Thyroid gland (tissue), 4 donors: Measurements from ENCODE around the gene GCC2. TPM values are rescaled to one million over a fixed set of nuclear protein-coding genes. Genes with fewer than 3 reads are reported as not detected.

Experiments used
- DNase-seq, 2 donors: peaks; one replicate each; pipeline ENCODE4 v3.0.0-alpha.2; 2019
- H3K27ac ChIP-seq, 3 donors: fragments of 200-600 bp; sonication (generic); 1 replicate in 2 of 3; 2 replicates in 1 of 3; pipeline ENCODE4 v1.5.1; 2016 to 2019; ENCODE audit warnings: mild to moderate bottlenecking in 1 of 3, moderate library complexity in 1 of 3
- H3K27me3 ChIP-seq: fragments of 200-600 bp; sonication (generic); one replicate; pipeline ENCODE4 v1.5.1; 2019
- H3K36me3 ChIP-seq, 2 donors: fragments of 200-600 bp; sonication (generic); one replicate each; pipeline ENCODE4 v1.5.1; 2016 to 2019
- H3K4me1 ChIP-seq, 2 donors: fragments of 200-600 bp; sonication (generic); one replicate each; pipeline ENCODE4 v1.5.1; 2017 to 2019
- H3K4me3 ChIP-seq, 3 donors: fragments of 200-600 bp; sonication (generic); replicated peaks in 1 of 3; 1 replicate in 2 of 3; 2 replicates in 1 of 3; pipeline ENCODE4 v1.5.1; 2016; ENCODE audit warnings: mild to moderate bottlenecking in 1 of 3
- H3K9me3 ChIP-seq: fragments of 200-600 bp; sonication (generic); one replicate; pipeline ENCODE4 v1.5.1; 2017
- POLR2A ChIP-seq, 2 donors: fragments of 450-650 bp; IDR thresholded peaks; one replicate each; pipeline ENCODE4 v1.6.1; 2017; ENCODE audit warnings: antibody characterized with exemption in 2 of 2, mild to moderate bottlenecking in 2 of 2, moderate library complexity in 1 of 2
- WGBS, 2 donors: methylation state at CpG; one replicate each; pipeline ENCODE4 v1.1.5; 2017; 5-methylcytosine and 5-hydroxymethylcytosine counted together
- intact Hi-C: fragments of 100-400 bp; cut with DNase I; formaldehyde crosslinking; loops from one replicate; pipeline ENCODE4 v1.15.1; 2023
- total RNA-seq, 4 donors: library from RNA; depleted of rRNA; stranded (reverse); fragments of >200 nt; gene quantifications; one replicate each; pipeline ENCODE4 v1.2.3, GENCODE V29; 2016
- TF ChIP-seq, protein P1 (sequence below), 6 experiments: fragments of 200-600 bp in 3 of 6; fragments of 450-650 bp in 3 of 6; sonication (generic) in 3 of 6; IDR thresholded peaks; one replicate each; pipeline ENCODE4 v1.5.1; 2016 to 2019; ENCODE audit warnings: antibody characterized with exemption in 6 of 6, mild to moderate bottlenecking in 2 of 6, inconsistent platforms in 1 of 6, moderate library complexity in 1 of 6

GCC2 gene
- total RNA-seq, 4 donors from 2014 or later = 41.4 to 59.4 (median 54.0) TPM

DNA sequence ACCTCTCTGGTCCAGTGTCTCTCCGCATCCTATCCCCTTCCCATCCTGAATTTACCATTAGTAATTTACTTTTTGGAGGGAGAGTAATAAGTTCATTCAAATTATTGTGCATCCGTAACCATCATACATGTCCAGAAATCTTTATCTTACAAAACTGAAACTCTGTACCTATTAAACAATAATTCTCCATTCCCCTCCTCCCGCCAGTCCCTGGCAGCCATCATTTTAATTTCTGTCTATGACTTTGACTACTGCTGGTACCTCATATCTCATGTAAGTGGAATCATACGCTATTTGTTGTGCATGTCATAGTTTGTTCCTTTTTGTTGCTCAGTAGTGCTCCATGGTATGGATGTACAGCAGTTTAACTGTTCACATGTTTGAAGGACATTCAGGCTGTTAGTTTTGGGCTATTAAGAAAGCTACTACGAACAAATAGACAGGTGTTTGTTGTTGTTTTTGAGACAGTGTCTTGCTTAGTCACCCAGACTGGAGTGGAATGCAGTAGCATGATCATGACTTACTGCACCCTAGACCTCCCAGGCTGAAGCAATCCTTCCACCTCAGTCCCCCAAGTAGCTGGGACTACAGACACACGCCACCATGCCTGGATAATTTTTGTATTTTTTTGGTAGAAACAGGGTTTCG, 87.3 kb downstream of the GCC2 start:
- TF ChIP-seq POLR2A (IDR thresholded peaks at IDR 0.05) = no peak
- TF ChIP-seq, protein P1, sequence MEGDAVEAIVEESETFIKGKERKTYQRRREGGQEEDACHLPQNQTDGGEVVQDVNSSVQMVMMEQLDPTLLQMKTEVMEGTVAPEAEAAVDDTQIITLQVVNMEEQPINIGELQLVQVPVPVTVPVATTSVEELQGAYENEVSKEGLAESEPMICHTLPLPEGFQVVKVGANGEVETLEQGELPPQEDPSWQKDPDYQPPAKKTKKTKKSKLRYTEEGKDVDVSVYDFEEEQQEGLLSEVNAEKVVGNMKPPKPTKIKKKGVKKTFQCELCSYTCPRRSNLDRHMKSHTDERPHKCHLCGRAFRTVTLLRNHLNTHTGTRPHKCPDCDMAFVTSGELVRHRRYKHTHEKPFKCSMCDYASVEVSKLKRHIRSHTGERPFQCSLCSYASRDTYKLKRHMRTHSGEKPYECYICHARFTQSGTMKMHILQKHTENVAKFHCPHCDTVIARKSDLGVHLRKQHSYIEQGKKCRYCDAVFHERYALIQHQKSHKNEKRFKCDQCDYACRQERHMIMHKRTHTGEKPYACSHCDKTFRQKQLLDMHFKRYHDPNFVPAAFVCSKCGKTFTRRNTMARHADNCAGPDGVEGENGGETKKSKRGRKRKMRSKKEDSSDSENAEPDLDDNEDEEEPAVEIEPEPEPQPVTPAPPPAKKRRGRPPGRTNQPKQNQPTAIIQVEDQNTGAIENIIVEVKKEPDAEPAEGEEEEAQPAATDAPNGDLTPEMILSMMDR (IDR thresholded peaks at IDR 0.05) = no peak
- no peak overlapping the region for H3K27ac ChIP-seq
- H3K9me3 ChIP-seq = no peaks in the 10 kb centered on the region
- H3K27me3 ChIP-seq = no peaks in the 10 kb centered on the region
- H3K4me3 ChIP-seq = no peak overlapping the region
- WGBS, 2 donors = 87 to 90% methylated on average over 7 of the region's 7 CpGs
- peaks cover 3 to 23% of the 10 kb centered on the region in 2 donors for H3K4me1 ChIP-seq
- intact Hi-C loops = no loop called here
- H3K36me3 ChIP-seq = no peaks in the 10 kb centered on the region
- DNase-seq = no peak

- Histone ChIP-seq H3K27ac (no peak overlapping the region), H3K36me3 (no peaks in the 10 kb centered on the region), H3K27me3 (no peaks in the 10 kb centered on the region), H3K9me3 (no peaks in the 10 kb centered on the region), H3K4me3 (no peak overlapping the region), H3K4me1 (peaks cover 10 to 29% of the 10 kb centered on the region in 2 donors)
- no peak for DNase-seq
- intact Hi-C loops = no loop called here
- TF ChIP-seq, protein P1 (IDR thresholded peaks at IDR 0.05) = no peak
- 94 to 95% methylated on average over 5 of the region's 5 CpGs for WGBS, 2 donors
Measured at GRCh38 chr2:108536911-108537310, 87.9 kb downstream of the GCC2 start.

GRCh38 chr2:108538000-108538625, 89.1 kb downstream of the GCC2 start:
- 77 to 80% methylated on average over 5 of the region's 5 CpGs for WGBS, 2 donors
- intact Hi-C loops = no loop called here
- DNase-seq = no peak
- Histone ChIP-seq H3K27me3 (no peaks in the 10 kb centered on the region), H3K9me3 (no peaks in the 10 kb centered on the region), H3K4me3 (no peak overlapping the region), H3K27ac (no peak overlapping the region), H3K36me3 (no peaks in the 10 kb centered on the region), H3K4me1 (peaks cover 17 to 36% of the 10 kb centered on the region in 2 donors)
- TF ChIP-seq, protein P1 (IDR thresholded peaks at IDR 0.05) = no peak
- TF ChIP-seq POLR2A (IDR thresholded peaks at IDR 0.05) = no peak

DNA sequence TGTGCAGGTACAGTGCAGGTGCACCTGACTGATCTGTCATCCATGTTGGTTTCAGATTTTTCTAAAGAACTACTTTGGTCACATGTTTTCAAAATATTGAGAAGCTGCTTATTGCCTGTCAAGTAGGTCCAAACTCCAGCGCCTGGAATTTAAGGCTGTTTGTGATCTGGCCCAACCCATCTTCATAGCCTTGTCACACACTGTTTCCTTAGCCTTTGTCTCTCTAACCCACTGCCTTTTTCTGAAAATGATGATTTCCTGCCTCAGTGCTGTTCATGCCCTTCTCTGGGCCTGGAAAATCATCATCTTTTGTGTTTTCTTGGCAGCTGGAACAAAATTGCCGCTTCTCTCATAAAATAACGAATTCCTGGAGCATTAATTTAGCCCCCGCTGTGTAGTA, 92.4 kb downstream of the GCC2 start:
- DNase-seq = no peak
- 77 to 81% methylated on average over 4 of the region's 4 CpGs for WGBS, 2 donors
- TF ChIP-seq, protein P1 (IDR thresholded peaks at IDR 0.05) = no peak
- no peak for TF ChIP-seq POLR2A (IDR thresholded peaks at IDR 0.05)
- no peaks in the 10 kb centered on the region for H3K27me3 ChIP-seq
- intact Hi-C loops = no loop called here
- no peak overlapping the region for H3K4me3 ChIP-seq
- no peak overlapping the region for H3K27ac ChIP-seq
- peaks cover 17 to 25% of the 10 kb centered on the region in 2 donors for H3K4me1 ChIP-seq
- no peaks in the 10 kb centered on the region for H3K9me3 ChIP-seq
- H3K36me3 ChIP-seq = no peaks in the 10 kb centered on the region

DNA sequence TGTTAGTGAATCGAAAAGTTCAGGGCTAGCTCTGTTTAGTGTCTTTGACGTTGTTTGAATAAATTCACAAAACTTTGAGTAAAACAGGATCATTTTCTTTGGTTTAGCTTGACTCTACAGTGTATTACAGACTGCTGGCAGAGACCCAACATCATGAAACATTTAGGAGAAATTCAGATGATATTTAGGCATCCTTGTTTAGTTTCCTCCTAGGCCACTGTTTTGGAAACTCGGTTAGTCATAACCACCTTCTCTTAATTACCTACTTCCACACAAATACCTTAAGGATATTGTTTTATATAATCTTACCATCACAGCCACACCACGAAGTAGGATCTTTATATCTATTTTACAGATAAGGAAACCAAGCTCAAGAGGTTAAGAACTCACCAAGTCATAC, 93.1 kb downstream of the GCC2 start:
- no peak overlapping the region for H3K4me3 ChIP-seq
- no peak overlapping the region for H3K27ac ChIP-seq
- intact Hi-C loops = no loop called here
- no peaks in the 10 kb centered on the region for H3K36me3 ChIP-seq
- TF ChIP-seq, protein P1 (IDR thresholded peaks at IDR 0.05) = no peak
- TF ChIP-seq POLR2A (IDR thresholded peaks at IDR 0.05) = no peak
- peaks cover 17 to 19% of the 10 kb centered on the region in 2 donors for H3K4me1 ChIP-seq
- WGBS, 2 donors = 62 to 68% methylated on average over 4 of the region's 4 CpGs
- H3K9me3 ChIP-seq = no peaks in the 10 kb centered on the region
- DNase-seq = no peak
- H3K27me3 ChIP-seq = no peaks in the 10 kb centered on the region
